ENCODE results near the gene SLC25A52.

DNA sequence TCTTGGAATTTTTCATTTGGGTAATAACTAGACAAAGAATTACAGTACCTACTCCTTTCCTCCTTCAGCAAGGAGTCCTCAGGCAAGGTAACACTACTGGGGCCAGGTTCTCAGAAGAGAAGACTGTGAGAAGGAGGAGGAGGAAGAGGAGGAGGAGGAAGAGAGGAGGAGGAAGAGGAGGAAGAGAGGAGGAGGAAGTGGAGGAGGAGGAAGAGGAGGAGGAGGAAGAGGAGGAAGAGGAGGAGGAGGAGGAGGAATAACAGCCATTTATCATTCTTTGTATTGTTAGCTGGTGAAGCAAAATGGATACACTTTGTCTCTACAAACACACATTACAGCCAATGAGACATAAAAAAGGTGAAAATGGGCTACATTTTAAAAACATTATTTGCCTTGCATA lies 32.9 kb upstream of the SLC25A52 start:
- TF ChIP-seq POLR2A (IDR thresholded peaks at IDR 0.05) = no peak
- TF ChIP-seq, protein P1, sequence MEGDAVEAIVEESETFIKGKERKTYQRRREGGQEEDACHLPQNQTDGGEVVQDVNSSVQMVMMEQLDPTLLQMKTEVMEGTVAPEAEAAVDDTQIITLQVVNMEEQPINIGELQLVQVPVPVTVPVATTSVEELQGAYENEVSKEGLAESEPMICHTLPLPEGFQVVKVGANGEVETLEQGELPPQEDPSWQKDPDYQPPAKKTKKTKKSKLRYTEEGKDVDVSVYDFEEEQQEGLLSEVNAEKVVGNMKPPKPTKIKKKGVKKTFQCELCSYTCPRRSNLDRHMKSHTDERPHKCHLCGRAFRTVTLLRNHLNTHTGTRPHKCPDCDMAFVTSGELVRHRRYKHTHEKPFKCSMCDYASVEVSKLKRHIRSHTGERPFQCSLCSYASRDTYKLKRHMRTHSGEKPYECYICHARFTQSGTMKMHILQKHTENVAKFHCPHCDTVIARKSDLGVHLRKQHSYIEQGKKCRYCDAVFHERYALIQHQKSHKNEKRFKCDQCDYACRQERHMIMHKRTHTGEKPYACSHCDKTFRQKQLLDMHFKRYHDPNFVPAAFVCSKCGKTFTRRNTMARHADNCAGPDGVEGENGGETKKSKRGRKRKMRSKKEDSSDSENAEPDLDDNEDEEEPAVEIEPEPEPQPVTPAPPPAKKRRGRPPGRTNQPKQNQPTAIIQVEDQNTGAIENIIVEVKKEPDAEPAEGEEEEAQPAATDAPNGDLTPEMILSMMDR (IDR thresholded peaks at IDR 0.05 in 8 of 11, conservative IDR thresholded peaks at IDR 0.05 in 3 of 11) = no peak
